GM21360 (cell line): ENCODE data around the gene ENAH.
"Not testable (repeated sequence)": the region's sequence is repeated elsewhere in the genome, so short reads cannot be mapped to it uniquely, and the experiment has no call there.

Experiments
- ATAC-seq: cut with Tn5 transposase; IDR thresholded peaks from one replicate; pipeline ENCODE4 v1.9.1; 2021; ENCODE audit warnings: mild to moderate bottlenecking, moderate library complexity; ENCODE audit not compliant: unreplicated experiment

The ENAH gene

DNA sequence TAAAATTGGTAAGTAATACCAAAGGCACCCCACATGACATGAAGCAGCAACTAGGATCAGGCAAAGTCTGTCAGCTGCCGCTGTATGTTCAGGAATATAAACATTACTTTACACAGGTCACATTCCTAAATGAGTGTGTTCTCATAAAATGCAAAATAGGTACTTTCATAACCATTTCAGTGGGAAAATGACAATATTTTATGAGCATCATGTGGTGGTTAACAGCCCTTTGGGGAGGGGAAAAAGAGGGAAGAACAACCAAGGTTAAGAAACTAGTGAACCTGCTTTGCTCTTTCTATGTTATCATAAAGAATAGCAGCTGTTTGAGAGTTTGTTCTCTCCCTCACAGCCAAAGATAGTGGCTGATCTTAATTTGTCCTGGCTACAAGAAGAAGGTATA lies 119.7 kb downstream of the ENAH start:
- no peak for ATAC-seq

DNA sequence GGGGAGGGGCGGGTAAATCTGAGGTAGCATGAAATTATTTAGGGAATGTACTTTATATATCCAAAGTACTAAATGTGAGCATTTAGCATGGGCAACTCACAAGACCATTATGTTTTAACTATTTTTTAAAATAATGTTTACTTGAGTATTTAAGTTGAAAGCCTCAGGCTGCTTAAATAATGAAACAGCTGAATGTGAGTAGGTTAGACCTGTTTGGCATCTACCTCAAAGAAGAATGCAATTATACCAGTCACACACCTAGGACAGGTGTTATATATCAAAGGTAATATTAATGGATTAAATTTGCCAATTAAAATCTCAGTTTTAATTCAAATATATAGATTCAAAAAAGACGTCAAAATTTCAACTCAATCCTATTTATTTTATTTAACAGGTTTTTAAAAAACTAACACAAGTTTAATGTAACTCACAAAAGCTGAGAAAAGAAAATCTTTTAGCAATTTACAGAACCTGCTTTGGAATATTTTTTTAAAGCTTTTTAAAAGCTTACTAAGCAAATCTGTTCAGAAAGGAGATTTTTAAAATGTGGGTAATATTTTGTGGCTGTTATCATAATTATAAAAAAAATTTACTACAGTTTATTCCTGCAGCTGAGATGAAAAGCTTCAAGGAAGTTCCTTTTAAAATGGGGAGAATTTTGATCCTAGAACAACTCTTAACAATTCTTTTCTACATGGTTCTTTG lies 120.5 kb downstream of the ENAH start:
- no peak for ATAC-seq

- no peak for ATAC-seq
Observed at GRCh38 chr1:225529726-225530125, 123.2 kb downstream of the ENAH start.

DNA sequence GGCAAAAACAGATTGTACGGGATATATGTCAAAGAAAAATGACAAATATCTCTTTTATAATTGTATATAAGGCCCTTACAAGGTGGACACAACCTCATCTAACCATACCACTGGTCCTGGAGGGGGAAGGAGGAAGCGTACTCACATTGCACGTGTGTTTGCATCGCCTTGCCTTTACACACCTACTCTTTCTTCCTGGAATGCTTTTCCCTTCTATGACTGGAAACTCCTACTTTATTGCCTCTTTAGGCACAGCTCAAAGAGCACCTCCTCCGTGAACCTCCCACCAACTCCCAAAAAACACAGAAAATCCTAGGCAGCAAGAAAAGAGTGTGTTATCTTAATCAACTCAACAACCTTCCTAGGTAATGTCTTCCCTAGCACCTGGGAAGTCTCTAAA lies 125.3 kb downstream of the ENAH start:
- no peak for ATAC-seq

- no peak for ATAC-seq
Observed at GRCh38 chr1:225526878-225527277, 126.0 kb downstream of the ENAH start.

GRCh38 chr1:225525377-225525776 lies 127.5 kb downstream of the ENAH start:
- no peak for ATAC-seq

DNA sequence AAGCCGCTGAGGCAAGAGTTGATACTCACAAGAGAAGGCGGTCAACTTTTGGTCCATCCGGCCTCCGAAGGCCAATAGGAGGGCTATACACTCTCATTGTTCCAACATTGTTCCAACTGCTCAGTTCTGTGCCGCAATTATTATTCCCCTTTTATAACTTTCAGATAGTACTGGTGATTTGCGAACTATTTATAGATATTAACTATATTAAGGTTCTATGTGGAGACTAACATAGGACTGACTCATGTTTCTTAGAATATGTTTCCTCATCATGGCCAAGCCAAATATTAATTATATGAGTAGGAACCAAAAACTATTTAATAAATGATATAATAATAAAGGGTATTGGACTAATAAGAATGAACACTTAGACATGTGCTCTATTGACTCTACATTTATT lies 128.4 kb downstream of the ENAH start:
- no peak for ATAC-seq

GRCh38 chr1:225523263-225523950 lies 129.5 kb downstream of the ENAH start:
- ATAC-seq = no peak

- no peak for ATAC-seq
Observed at GRCh38 chr1:225522588-225523262, 130.2 kb downstream of the ENAH start.

GRCh38 chr1:225520587-225521227 lies 132.2 kb downstream of the ENAH start:
- no peak for ATAC-seq

GRCh38 chr1:225519166-225519863 lies 133.6 kb downstream of the ENAH start:
- ATAC-seq = no peak

DNA sequence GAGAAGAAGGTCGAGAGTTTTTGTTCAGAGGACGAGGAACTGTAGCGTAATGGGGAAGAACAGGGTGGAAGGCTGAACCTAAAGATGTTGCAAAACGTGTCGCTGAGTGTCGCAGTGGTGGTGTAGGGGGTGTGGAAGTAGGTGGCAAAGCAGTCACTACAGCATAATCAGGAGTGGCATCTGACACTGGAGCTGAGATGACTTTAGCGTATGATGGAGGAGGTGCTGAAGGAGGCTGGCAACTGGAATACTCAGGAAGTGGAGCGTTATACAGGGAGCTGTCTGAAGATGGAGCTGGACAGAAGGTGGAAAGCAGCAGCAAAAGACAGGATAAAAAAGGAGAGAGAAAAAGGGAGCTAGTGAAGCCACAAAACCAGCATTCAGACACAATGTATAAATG lies 135.2 kb downstream of the ENAH start:
- ATAC-seq = no peak

GRCh38 chr1:225517221-225517620 lies 135.7 kb downstream of the ENAH start:
- no peak for ATAC-seq

DNA sequence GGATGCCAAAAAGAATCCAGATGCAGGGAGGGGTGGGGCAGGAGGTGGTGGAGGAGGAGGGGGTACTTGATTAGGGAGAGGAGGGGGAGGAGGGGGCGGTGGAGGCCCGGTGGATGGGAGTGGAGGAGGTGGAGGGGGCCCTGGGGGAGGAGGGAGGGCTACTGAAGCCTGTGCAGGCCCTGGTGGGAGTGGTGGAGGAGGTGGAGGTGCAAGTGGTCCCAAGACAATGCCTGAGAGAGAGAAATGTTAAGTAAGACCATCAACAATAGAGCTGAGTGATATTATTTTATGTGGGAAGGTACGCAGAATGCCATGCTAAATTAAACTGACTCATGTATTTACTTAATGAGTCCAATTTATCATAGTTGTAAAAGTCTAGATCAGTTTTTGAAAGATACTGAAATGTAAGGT lies 138.2 kb downstream of the ENAH start:
- no peak for ATAC-seq

- ATAC-seq = not testable (repeated sequence)
Observed at GRCh38 chr1:225513576-225513975, 139.3 kb downstream of the ENAH start.

GRCh38 chr1:225511828-225512381 lies 141.0 kb downstream of the ENAH start:
- ATAC-seq = no peak

DNA sequence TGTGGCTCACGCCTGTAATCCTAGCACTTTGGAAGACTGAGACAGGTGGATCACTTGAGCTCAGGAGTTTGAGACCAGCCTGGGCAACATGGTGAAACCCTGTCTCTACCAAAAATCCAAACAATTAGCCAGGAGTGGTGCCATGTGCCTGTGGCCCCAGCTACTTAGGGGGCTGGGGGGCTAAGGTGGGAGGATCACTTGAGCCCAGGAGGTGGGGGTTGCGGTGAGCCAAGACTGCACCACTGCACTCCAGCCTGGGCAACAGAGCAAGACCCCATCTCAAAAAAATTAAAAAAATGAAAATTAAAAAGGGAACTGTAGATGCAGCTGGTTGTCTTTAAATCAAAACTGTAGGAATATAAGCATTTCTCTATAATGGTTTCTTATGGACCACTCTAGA lies 142.2 kb downstream of the ENAH start:
- not testable (repeated sequence) for ATAC-seq

- no peak for ATAC-seq
Observed at GRCh38 chr1:225509770-225510169, 143.2 kb downstream of the ENAH start.

DNA sequence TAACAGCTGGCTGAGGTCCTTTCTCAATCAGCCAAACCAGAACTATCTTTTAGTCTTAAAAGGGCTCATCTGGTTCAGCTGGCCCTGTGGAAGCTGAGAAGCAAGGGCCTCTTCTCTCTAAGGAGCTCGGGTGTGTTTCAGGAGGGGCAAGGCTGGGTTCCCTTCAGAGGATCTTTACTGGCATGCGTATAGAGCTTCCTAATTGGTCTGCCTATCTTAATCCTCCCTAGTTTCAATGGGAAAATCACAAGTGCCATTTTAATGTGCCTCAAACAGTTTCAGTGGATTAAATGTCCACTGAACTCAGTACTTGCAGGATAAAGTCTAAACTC lies 143.6 kb downstream of the ENAH start:
- no peak for ATAC-seq

GRCh38 chr1:225508538-225509375 lies 144.2 kb downstream of the ENAH start:
- no peak for ATAC-seq
